Liver (tissue), 3 donors: ENCODE results near the gene LIPH.

Experiments used
- ATF3 ChIP-seq: IDR thresholded peaks from 2 replicates; pipeline ENCODE4 v1.6.1; 2016; ENCODE audit warnings: antibody characterized with exemption
- CTCF ChIP-seq: fragments of 150-350 bp; IDR thresholded peaks from 2 replicates; pipeline ENCODE4 v1.5.1; 2017; ENCODE audit warnings: improper control_type of control experiment, low read depth, low read length; ENCODE audit not compliant: missing input control
- EGR1 ChIP-seq, 2 donors: IDR thresholded peaks; 2 replicates each; pipeline ENCODE4 v1.6.1; 2016 to 2018; ENCODE audit warnings: antibody characterized with exemption in 2 of 2, low read depth in 2 of 2
- MAX ChIP-seq: IDR thresholded peaks from 2 replicates; pipeline ENCODE4 v1.6.1; 2016; ENCODE audit warnings: antibody characterized with exemption
- RAD21 ChIP-seq, 2 donors: IDR thresholded peaks; 2 replicates each; pipeline ENCODE4 v1.6.1; 2016; ENCODE audit warnings: antibody characterized with exemption in 2 of 2, mild to moderate bottlenecking in 2 of 2
- RXRA ChIP-seq, 2 donors: IDR thresholded peaks; 2 replicates each; pipeline ENCODE4 v1.6.1; 2017 to 2018; ENCODE audit warnings: antibody characterized with exemption in 2 of 2, mild to moderate bottlenecking in 1 of 2
- SP1 ChIP-seq: IDR thresholded peaks from 2 replicates; pipeline ENCODE4 v1.6.1; 2018; ENCODE audit warnings: antibody characterized with exemption, mild to moderate bottlenecking
- TAF1 ChIP-seq: conservative IDR thresholded peaks from 2 replicates; pipeline ENCODE4 v1.6.1; 2016; ENCODE audit warnings: antibody characterized with exemption, mild to moderate bottlenecking
- YY1 ChIP-seq: IDR thresholded peaks from 2 replicates; pipeline ENCODE4 v1.6.1; 2016; ENCODE audit warnings: antibody characterized with exemption, mild to moderate bottlenecking
- ZBTB33 ChIP-seq: IDR thresholded peaks from 2 replicates; pipeline ENCODE4 v1.6.1; 2016; ENCODE audit warnings: antibody characterized with exemption
- donor health status: healthy.
- donor health status: healthy.

- TF ChIP-seq RAD21 (IDR thresholded peaks at IDR 0.05) (no peak), MAX (no peak), CTCF (no peak), SP1 (no peak), ZBTB33 (no peak), YY1 (no peak), ATF3 (no peak), EGR1 (IDR thresholded peaks at IDR 0.05; ENCODE audit: low read depth in 2 of 2) (no peak), RXRA (IDR thresholded peaks at IDR 0.05) (no peak), TAF1 (no peak)
Observed at GRCh38 chr3:185583925-185584324, 31.5 kb upstream of the LIPH start.
